ENCODE data around the gene NOTCH2NLA.
"Not testable (repeated sequence)": the region's sequence is repeated elsewhere in the genome, so short reads cannot be mapped to it uniquely, and the experiment has no call there.

NOTCH2NLA gene

GRCh38 chr1:146144465-146144864, 84.4 kb downstream of the NOTCH2NLA start, which contains the start of gene NBPF10:
Gene NBPF10, minus strand, starts transcription at chr1:146144804. Its CDS starts 35 bp downstream, at chr1:146144769.
- DNase-seq: not testable (repeated sequence)
